Measurements from ENCODE around the gene SNRPD1. TPM values are rescaled to one million over a fixed set of nuclear protein-coding genes. Genes with fewer than 3 reads are reported as not detected.

SNRPD1 gene
- total and polyA plus RNA-seq, 9 of the 15 experiments (the other 6 are each of a cell fraction or from before 2014, with no cell fraction given), result 186 to 1,063 (median 313) TPM

GRCh38 chr18:21600526-21601410 is 11.3 kb upstream of the SNRPD1 start, which contains the start of gene ESCO1 (continued):
- TF ChIP-seq ZBTB12 (CRISPR knock-in tag; IDR thresholded peaks at IDR 0.05), result peak; percentile 68
- peak; percentile 59; the same call in 1 of the 2 replicates for TF ChIP-seq NR2C1 (IDR thresholded peaks at IDR 0.05)
- peak; percentile 44; the same call in 1 of the 2 replicates for TF ChIP-seq NR2C1 (tag; IDR thresholded peaks at IDR 0.05)
- TF ChIP-seq BRF1 (IDR thresholded peaks at IDR 0.05; ENCODE audit: borderline replicate concordance, extremely low read depth, insufficient read length), result no peak
- no peak for TF ChIP-seq ZBTB8A (IDR thresholded peaks at IDR 0.05; ENCODE audit: partially characterized antibody)
- no peak for TF ChIP-seq NFE2 (IDR thresholded peaks at IDR 0.05; ENCODE audit: low read depth)
- TF ChIP-seq THRA (IDR thresholded peaks at IDR 0.05), result no peak
- TF ChIP-seq ZNF655 (CRISPR knock-in tag; IDR thresholded peaks at IDR 0.05), result no peak
- TF ChIP-seq TAF1 (IDR thresholded peaks at IDR 0.05; ENCODE audit: control insufficient read depth, extremely low read depth, insufficient read depth, low read length, severe bottlenecking), result peak; percentile 73
- peak in 1 of 2 experiments; percentile 85; a peak in 2 of 4 replicates for TF ChIP-seq MLLT1 (IDR thresholded peaks at IDR 0.05)
- peak; percentile 86; a peak in 3 of 4 replicates for TF ChIP-seq SIN3A (IDR thresholded peaks at IDR 0.05; ENCODE audit: borderline replicate concordance in 2 of 2, control insufficient read depth in 1 of 2, low read depth in 2 of 2, low read length in 2 of 2)
- no peak for TF ChIP-seq ZNF184 (CRISPR knock-in tag; IDR thresholded peaks at IDR 0.05)

Data from K562 (cell line).